HEK293T (cell line): ENCODE measurements around the gene CLDN19.

Source experiments
- ARNT ChIP-seq: fragments of 450-650 bp; IDR thresholded peaks from 2 replicates; pipeline ENCODE4 v1.6.1; 2017; ENCODE audit warnings: mild to moderate bottlenecking
- BHLHE40 ChIP-seq: fragments of 450-650 bp; IDR thresholded peaks from 2 replicates; pipeline ENCODE4 v1.6.1; 2016; ENCODE audit warnings: mild to moderate bottlenecking, moderate library complexity, borderline replicate concordance
- CTBP1 ChIP-seq: fragments of 450-650 bp; IDR thresholded peaks from 2 replicates; pipeline ENCODE4 v1.6.1; 2016; ENCODE audit warnings: borderline replicate concordance
- ELF4 ChIP-seq: fragments of 450-650 bp; IDR thresholded peaks from 2 replicates; pipeline ENCODE4 v1.6.1; 2017; ENCODE audit warnings: antibody characterized with exemption
- FOXA1 ChIP-seq: fragments of 450-650 bp; IDR thresholded peaks from 2 replicates; pipeline ENCODE4 v1.6.1; 2016; ENCODE audit warnings: mild to moderate bottlenecking
- FOXK2 ChIP-seq: fragments of 450-650 bp; IDR thresholded peaks from 2 replicates; pipeline ENCODE4 v1.6.1; 2016; ENCODE audit warnings: mild to moderate bottlenecking
- FOXM1 ChIP-seq: fragments of 450-650 bp; IDR thresholded peaks from 2 replicates; pipeline ENCODE4 v1.6.1; 2017; ENCODE audit warnings: mild to moderate bottlenecking, borderline replicate concordance
- SP1 ChIP-seq: fragments of 450-650 bp; IDR thresholded peaks from 2 replicates; pipeline ENCODE4 v1.6.1; 2017
- SUZ12 ChIP-seq: fragments of 450-650 bp; IDR thresholded peaks from 2 replicates; pipeline ENCODE4 v1.6.1; 2016; ENCODE audit warnings: mild to moderate bottlenecking
- ZNF384 ChIP-seq: fragments of 450-650 bp; IDR thresholded peaks from 2 replicates; pipeline ENCODE4 v1.6.1; 2016
- TF ChIP-seq, protein P1 (sequence below): fragments of 450-650 bp; IDR thresholded peaks from 2 replicates; pipeline ENCODE4 v1.6.1; 2016

DNA sequence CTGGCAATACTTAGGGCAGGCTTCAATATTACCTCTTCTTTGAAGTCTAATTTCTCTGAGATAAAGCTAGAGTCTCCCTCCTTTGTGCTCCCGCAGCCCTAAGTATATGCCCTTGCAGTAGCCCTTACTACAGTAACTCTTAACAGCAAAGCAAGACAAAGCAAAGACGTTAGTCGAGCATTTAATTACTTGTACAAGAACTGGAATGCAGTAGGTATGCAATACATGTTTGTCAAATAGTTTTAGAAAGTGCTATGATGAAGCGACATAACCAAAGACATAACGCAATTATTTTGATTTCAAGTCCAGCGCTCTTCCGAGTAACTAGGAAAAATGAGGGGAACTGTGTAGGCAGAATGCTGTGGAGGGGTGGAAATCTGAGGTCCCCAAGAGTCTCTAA lies 25.2 kb upstream of the CLDN19 start:
- TF ChIP-seq FOXM1 (no peak), FOXA1 (no peak), ELF4 (no peak), SUZ12 (no peak), ARNT (no peak), FOXK2 (no peak), CTBP1 (no peak), SP1 (no peak), BHLHE40 (no peak), ZNF384 (no peak)
- TF ChIP-seq, protein P1, sequence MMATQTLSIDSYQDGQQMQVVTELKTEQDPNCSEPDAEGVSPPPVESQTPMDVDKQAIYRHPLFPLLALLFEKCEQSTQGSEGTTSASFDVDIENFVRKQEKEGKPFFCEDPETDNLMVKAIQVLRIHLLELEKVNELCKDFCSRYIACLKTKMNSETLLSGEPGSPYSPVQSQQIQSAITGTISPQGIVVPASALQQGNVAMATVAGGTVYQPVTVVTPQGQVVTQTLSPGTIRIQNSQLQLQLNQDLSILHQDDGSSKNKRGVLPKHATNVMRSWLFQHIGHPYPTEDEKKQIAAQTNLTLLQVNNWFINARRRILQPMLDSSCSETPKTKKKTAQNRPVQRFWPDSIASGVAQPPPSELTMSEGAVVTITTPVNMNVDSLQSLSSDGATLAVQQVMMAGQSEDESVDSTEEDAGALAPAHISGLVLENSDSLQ, result no peak
